Central memory CD8-positive, alpha-beta T cell (primary cell): ENCODE data around the gene TMEM92.
"Not testable (repeated sequence)": the region's sequence is repeated elsewhere in the genome, so short reads cannot be mapped to it uniquely, and the experiment has no call there.

Experiments
- ATAC-seq: fragments of 150-1000 bp; cut with Tn5 transposase; replicated peaks from 2 replicates; pipeline ENCODE4 v1.10.0; 2022; ENCODE audit warnings: mild to moderate bottlenecking, moderate FRiP score, moderate number of reproducible peaks; ENCODE audit not compliant: poor library complexity, severe bottlenecking; ENCODE audit errors: extremely low read depth
- DNase-seq, 2 donors: peaks; one replicate each; pipeline ENCODE4 v3.0.0; 2021; ENCODE audit warnings: low spot score in 2 of 2
- H3K27ac Mint-ChIP-seq: one replicate; pipeline ENCODE4 v1.8.0; 2022; ENCODE audit warnings: low read depth, mild to moderate bottlenecking, moderate library complexity, mixed read lengths
- H3K27me3 Mint-ChIP-seq: one replicate; pipeline ENCODE4 v1.8.0; 2022; ENCODE audit warnings: mixed read lengths
- H3K36me3 Mint-ChIP-seq: one replicate; pipeline ENCODE4 v1.8.0; 2022; ENCODE audit warnings: mild to moderate bottlenecking, moderate library complexity, mixed read lengths; ENCODE audit not compliant: insufficient read depth
- H3K4me1 Mint-ChIP-seq: one replicate; pipeline ENCODE4 v1.8.0; 2022; ENCODE audit warnings: mixed read lengths
- H3K4me3 Mint-ChIP-seq: one replicate; pipeline ENCODE4 v1.8.0; 2022; ENCODE audit warnings: mild to moderate bottlenecking, moderate library complexity, mixed read lengths
- H3K9me3 Mint-ChIP-seq: one replicate; pipeline ENCODE4 v1.8.0; 2022; ENCODE audit warnings: mixed read lengths

TMEM92 gene

DNA sequence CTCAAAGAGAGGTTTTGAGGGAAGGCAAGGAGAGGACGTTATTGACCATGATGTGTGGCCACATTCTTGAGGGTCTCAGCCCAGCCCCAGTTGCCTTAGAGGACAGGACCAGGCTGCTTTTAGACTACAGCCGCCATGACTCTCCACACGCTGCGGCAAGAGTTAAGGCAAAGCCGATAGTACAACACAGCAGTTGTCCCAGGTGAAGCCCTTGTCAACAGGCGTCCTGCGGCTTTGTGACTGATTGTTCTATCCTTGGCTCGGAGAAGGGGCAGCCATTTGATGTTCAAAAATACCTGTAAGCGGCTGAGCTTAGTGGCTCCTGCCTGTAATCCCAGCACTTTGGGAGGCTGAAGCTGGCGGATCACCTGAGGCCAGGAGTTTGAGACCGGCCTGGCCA is 28.8 kb downstream of the TMEM92 start:
- Mint-ChIP-seq H3K4me3 (no peak overlapping the region), H3K4me1 (no peaks in the 10 kb centered on the region), H3K27me3 (peaks cover 67% of the 10 kb centered on the region), H3K36me3 (peaks cover 4% of the 10 kb centered on the region), H3K9me3 (no peaks in the 10 kb centered on the region), H3K27ac (no peak overlapping the region)
- no peak for DNase-seq
- ATAC-seq, result no peak

DNA sequence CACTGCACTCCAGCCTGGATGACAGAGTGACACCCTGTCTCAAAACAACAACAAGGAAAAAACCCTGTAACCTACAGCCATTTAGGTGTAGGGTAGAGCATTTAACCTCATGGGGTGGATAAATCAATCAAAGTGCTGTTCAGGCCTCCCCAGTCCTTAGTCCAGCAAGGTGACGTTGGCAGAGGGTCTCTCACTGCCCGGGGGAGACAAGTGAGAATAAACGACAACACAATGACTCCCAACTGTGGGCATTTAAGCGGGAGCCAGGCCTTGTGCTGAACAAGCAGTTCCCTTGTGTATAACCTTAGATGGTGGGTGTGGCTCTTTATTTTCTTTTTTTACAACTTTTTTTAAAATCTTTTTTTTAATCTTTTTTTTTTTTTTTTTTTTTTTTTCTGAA is 29.3 kb downstream of the TMEM92 start:
- H3K27ac Mint-ChIP-seq, result no peak overlapping the region
- DNase-seq (no peak), ATAC-seq (no peak)
- peaks cover 4% of the 10 kb centered on the region for H3K36me3 Mint-ChIP-seq
- H3K9me3 Mint-ChIP-seq, result no peaks in the 10 kb centered on the region
- H3K4me3 Mint-ChIP-seq, result no peak overlapping the region
- H3K4me1 Mint-ChIP-seq, result no peaks in the 10 kb centered on the region
- H3K27me3 Mint-ChIP-seq, result peaks cover 67% of the 10 kb centered on the region

- no peak for DNase-seq
- no peak for ATAC-seq
- Mint-ChIP-seq H3K27me3 (peaks cover 59% of the 10 kb centered on the region), H3K9me3 (no peaks in the 10 kb centered on the region), H3K4me3 (no peak overlapping the region), H3K36me3 (peaks cover 4% of the 10 kb centered on the region), H3K4me1 (no peaks in the 10 kb centered on the region), H3K27ac (no peak overlapping the region)
Measured at GRCh38 chr17:50304781-50305404, 30.6 kb downstream of the TMEM92 start.

DNA sequence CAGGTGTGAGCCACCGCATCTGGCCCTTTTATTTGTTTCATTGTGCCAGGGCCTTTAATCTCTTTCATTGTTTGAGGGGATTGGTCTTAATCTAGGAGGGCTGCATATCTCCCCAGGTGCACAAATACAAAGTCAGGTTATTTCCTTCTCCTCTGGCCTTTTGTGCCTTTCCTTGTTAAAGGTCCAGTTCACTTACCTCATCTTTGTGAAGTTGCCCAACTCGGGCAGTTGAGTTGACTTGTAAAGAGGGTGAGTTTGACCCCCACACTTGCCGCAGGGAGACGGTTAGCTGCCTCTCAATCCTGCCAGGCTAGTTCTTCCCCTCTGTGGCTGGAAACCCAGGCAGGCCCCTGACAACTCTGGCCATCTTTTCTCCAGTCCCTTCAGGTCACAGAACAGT is 33.4 kb downstream of the TMEM92 start:
- Mint-ChIP-seq H3K27me3 (peaks cover 59% of the 10 kb centered on the region), H3K4me3 (no peak overlapping the region), H3K9me3 (no peaks in the 10 kb centered on the region), H3K36me3 (peaks cover 4% of the 10 kb centered on the region), H3K27ac (no peak overlapping the region), H3K4me1 (no peaks in the 10 kb centered on the region)
- ATAC-seq, result no peak
- no peak for DNase-seq

- H3K27me3 Mint-ChIP-seq, result peaks cover 68% of the 10 kb centered on the region
- no peaks in the 10 kb centered on the region for H3K4me1 Mint-ChIP-seq
- no peak overlapping the region for H3K27ac Mint-ChIP-seq
- H3K4me3 Mint-ChIP-seq, result no peak overlapping the region
- H3K36me3 Mint-ChIP-seq, result peaks cover 4% of the 10 kb centered on the region
- no peaks in the 10 kb centered on the region for H3K9me3 Mint-ChIP-seq
- DNase-seq (no peak), ATAC-seq (no peak)
Measured at GRCh38 chr17:50308666-50309065, 34.4 kb downstream of the TMEM92 start.

DNA sequence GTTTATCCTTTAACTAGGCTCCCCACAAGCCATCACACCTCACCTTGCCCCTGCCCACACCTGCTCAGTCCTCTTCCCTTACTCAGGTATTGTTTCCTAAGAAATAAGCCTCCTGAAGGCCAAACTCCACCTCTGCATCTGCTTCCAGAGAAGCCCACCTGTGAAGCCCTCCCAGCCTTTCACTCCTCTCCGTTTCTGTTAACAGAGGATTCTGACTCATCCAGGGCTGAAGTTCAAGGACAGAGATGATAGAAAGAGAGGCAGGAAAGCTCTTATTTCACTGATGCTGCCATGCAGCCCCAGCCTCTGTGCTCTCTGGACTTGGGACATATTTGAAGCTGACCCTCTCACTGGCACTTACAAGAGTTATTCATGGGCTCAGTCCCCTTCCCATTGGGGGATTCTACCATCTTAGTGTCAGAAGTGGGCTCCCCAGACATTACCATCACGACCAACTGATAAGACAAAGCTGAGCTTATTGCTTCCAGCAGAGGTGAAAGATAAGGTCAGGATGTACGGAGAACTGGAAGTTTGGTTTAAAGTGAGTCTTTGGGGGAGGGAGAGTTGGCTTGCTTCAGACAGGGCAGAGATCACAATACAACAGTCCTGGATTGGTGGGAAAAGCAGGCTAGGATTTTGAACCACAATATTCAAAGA is 36.3 kb downstream of the TMEM92 start:
- Mint-ChIP-seq H3K4me3 (no peak overlapping the region), H3K9me3 (no peaks in the 10 kb centered on the region), H3K4me1 (no peaks in the 10 kb centered on the region), H3K27ac (no peak overlapping the region), H3K36me3 (peaks cover 1% of the 10 kb centered on the region), H3K27me3 (peaks cover 62% of the 10 kb centered on the region)
- ATAC-seq (no peak), DNase-seq (no peak)

- Mint-ChIP-seq H3K4me3 (no peak overlapping the region), H3K27me3 (peaks cover 57% of the 10 kb centered on the region)
- ATAC-seq, result no peak
Measured at GRCh38 chr17:50311112-50311460, 36.8 kb downstream of the TMEM92 start.

GRCh38 chr17:50311483-50311882 is 37.2 kb downstream of the TMEM92 start:
- no peak overlapping the region for H3K4me3 Mint-ChIP-seq
- H3K27me3 Mint-ChIP-seq, result peaks cover 53% of the 10 kb centered on the region
- H3K9me3 Mint-ChIP-seq, result no peaks in the 10 kb centered on the region
- ATAC-seq (no peak), DNase-seq (no peak)
- no peak overlapping the region for H3K27ac Mint-ChIP-seq
- no peaks in the 10 kb centered on the region for H3K4me1 Mint-ChIP-seq
- H3K36me3 Mint-ChIP-seq, result peaks cover 1% of the 10 kb centered on the region

More at GRCh38 chr17:50311112-50311460, 36.8 kb downstream of the TMEM92 start:
- DNase-seq, result no peak
- H3K36me3 Mint-ChIP-seq, result peaks cover 1% of the 10 kb centered on the region
- no peak overlapping the region for H3K27ac Mint-ChIP-seq
- H3K4me1 Mint-ChIP-seq, result no peaks in the 10 kb centered on the region
- H3K9me3 Mint-ChIP-seq, result no peaks in the 10 kb centered on the region

DNA sequence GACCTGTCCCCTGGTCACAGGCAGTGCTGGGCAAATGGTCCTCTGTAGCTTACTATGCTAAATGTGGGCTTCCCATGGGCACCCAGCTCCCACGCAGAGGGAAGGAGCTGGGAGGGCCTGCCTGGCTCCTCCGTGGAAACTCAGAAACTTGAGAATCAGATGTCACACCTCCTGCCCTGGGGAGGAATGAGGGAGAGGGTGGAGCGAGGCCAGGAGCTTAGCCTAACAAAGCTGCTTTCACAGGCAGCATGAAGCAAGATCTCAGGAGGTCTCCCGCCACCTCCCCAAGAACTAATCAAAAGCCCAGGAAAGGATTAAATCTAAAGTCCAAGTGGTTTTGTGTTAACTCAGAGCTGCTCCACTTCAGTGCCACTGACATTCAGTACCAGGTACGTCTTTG is 38.0 kb downstream of the TMEM92 start:
- Mint-ChIP-seq H3K4me1 (no peaks in the 10 kb centered on the region), H3K9me3 (no peaks in the 10 kb centered on the region), H3K36me3 (peaks cover 1% of the 10 kb centered on the region), H3K27ac (no peak overlapping the region), H3K4me3 (no peak overlapping the region), H3K27me3 (peaks cover 50% of the 10 kb centered on the region)
- ATAC-seq (no peak), DNase-seq (no peak)

DNA sequence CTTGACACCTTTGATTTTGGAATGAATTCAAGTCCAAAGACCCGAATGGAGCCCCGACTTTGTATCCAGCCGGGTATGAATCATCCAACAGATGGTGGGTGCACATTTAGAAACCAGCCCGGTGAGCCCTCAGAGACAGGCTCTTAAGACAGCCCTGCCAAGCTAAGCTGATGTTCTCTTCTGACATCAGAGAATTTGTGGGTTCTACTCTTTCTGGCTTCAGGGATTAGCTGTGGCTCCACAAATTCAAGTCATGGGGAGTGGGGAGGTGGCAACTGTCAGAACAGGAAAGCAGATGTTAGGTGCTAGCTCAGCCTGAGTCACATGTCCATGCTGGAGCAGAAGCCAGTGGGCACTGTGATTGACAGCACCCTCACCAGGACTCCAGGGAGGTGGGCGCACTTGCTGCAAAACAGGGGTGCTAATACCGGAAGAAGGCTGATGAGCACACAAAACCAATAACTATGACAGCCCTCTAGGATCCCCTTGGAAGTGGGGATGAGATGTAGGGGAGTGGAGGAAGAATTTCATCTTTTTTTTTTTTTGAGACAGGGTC is 40.3 kb downstream of the TMEM92 start:
- Mint-ChIP-seq H3K4me3 (no peak overlapping the region), H3K27ac (no peak overlapping the region), H3K36me3 (peaks cover 1% of the 10 kb centered on the region), H3K9me3 (no peaks in the 10 kb centered on the region), H3K27me3 (peaks cover 50% of the 10 kb centered on the region), H3K4me1 (no peaks in the 10 kb centered on the region)
- DNase-seq (no peak), ATAC-seq (no peak)

DNA sequence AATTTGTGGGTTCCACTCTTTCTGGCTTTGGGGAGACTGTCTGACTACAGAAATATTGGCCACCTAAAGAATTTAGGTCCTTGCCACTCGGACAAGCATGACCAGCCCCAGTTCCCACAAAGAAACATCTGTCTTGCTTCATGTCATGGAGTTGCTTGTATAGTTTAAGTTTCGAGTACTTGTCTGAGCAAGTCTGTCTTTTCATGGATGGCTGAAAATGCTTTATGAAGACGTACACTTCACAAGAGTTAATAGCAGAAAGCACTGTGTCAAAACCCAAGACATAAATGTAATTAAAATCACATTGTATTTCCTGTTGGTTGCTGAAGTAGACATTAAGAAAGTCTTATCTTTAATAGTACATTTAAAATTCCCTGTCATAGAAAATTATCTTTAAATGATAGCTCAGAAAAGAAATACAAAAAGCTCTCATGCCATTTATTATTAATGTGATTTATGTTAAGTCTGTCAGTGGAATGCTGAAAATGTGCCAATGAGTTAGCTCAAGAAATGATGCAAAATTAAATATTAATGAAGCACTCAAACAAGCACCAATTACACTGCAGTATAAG is 41.8 kb downstream of the TMEM92 start:
- no peak for DNase-seq
- Mint-ChIP-seq H3K27ac (no peak overlapping the region), H3K4me3 (no peak overlapping the region), H3K4me1 (no peaks in the 10 kb centered on the region), H3K9me3 (no peaks in the 10 kb centered on the region), H3K36me3 (no peaks in the 10 kb centered on the region), H3K27me3 (peaks cover 38% of the 10 kb centered on the region)
- no peak for ATAC-seq

- H3K4me1 Mint-ChIP-seq, H3K4me3 Mint-ChIP-seq, H3K9me3 Mint-ChIP-seq, DNase-seq, ATAC-seq, H3K36me3 Mint-ChIP-seq, H3K27ac Mint-ChIP-seq: not testable (repeated sequence)
- H3K27me3 Mint-ChIP-seq, result peaks cover 32% of the 10 kb centered on the region
Measured at GRCh38 chr17:50316660-50317059, 42.4 kb downstream of the TMEM92 start.

DNA sequence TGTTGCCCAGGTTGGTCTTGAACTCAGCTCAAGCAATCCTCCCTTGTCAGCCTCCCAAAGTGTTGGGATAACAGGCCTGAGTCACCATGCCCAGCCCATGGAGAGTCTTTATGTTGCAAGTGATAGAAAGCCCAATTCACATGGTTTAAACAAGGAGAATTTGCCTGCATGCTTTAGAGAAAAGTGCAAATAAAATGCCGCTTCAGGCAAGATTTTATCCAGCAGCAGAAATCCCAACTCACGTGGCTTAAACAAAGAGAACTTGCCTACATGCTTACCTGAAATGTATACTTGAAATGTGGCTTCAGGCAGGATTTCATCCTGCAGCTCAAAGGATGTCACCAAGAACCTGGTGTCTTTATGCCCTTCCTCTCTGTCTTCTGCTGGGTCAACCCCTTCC is 42.9 kb downstream of the TMEM92 start:
- no peaks in the 10 kb centered on the region for H3K4me1 Mint-ChIP-seq
- no peak overlapping the region for H3K4me3 Mint-ChIP-seq
- peaks cover 28% of the 10 kb centered on the region for H3K27me3 Mint-ChIP-seq
- H3K36me3 Mint-ChIP-seq, result no peaks in the 10 kb centered on the region
- no peak overlapping the region for H3K27ac Mint-ChIP-seq
- ATAC-seq (no peak), DNase-seq (no peak)
- H3K9me3 Mint-ChIP-seq, result no peaks in the 10 kb centered on the region
